HG03280 (cell line): ENCODE results near the gene NOC2L.

Source experiments
- ATAC-seq: cut with Tn5 transposase; IDR thresholded peaks from one replicate; pipeline ENCODE4 v1.9.1; 2021; ENCODE audit warnings: mild to moderate bottlenecking, moderate library complexity; ENCODE audit not compliant: unreplicated experiment

The NOC2L gene

DNA sequence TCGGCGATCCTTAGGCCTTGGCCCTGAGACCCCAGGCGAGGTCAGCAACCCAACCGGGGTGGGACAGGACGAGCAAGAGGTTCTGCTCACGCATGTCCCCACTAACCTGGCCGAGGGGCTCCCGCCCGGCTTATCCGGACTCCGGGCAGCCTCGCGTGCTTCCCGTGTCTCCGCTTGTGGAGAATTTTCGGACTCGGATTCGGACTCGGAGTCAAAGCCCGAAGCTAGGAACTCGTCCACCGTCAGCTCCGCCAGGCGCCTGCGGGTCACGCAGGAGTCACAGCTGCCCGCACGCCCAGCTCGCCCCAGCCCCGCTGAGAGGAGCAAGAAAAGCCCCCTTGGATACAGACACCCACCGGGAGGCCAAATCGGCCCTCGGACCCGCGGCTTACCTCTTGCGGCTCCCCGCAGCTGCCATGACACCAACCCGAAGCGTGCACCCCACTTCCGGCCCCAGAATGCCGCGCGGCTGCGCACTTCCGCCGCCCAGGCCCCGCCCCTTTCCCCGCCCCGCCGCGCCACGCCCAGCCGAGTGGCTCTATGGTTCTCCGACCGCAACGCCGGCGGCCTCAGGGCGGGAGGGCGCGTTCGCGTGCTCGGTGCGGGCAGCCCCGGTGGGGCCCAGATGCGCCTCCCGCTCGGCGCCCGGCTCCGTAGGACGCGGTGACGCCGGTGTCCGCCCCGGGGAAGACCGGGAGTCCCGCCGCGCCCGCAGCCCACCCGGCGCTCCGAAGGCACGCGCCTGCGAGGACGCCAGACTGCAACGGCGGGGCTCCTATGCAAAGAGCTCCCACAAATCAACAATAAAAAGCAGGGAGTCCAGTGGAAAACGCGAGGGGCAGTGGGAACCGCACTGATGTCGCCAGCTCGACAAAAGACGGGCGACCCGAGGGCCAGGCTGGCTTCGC is at the start of gene NOC2L:
NOC2L (minus strand) TSS at position 434 of the 908 bp plus-strand sequence; CDS start at position 418, 16 bp downstream.
- peak; percentile 73 for ATAC-seq

GRCh38 chr1:1006305-1007159 is 47.5 kb upstream of the NOC2L start:
- ATAC-seq, result no peak

- no peak for ATAC-seq
These were observed 46.8 kb upstream of the NOC2L start for GRCh38 chr1:1005774-1006304.

DNA sequence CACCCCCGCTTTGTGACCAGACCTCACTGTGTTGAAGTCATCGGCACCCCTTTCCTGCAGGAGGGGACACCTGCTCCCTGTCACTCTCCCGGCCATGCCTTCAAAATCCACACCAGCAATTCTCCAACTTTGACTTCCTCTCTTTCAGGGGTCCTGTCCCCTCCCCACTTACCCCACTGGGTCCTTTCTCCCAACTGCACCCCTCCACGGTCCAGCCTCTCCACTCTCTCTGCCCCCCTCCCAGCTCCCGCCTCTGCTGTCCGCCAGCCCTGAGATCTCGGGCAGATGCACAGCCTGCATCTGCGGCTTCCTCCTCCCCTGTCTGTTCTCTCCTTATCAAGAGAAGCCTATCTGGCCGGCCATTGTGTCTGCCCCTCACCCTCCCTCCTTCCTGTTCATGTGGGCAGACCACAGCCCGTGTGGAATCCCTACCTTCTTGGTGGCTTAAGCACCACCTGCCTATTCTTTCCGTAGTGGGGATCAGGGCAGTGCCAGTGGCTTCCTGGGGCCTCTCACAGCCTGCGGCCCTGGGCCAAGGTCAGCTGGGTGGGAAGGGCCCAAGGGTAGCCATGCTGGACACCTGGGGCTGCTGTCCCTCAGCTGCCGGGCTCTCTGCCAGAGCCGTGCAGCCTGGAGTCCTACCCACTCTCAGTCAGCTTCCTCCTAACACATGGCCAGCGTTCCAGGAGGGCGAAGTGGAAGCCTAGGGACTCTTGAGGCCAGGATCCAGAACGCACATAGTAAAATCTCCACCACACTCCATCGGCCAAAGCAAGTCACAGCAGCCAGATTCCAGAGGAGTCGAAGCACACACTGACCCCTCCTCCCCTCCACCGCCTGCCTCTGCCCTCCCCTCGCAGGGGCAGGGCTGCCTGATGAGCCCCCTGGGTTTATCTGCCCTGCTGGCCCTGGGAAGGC is 46.0 kb upstream of the NOC2L start:
- no peak for ATAC-seq

DNA sequence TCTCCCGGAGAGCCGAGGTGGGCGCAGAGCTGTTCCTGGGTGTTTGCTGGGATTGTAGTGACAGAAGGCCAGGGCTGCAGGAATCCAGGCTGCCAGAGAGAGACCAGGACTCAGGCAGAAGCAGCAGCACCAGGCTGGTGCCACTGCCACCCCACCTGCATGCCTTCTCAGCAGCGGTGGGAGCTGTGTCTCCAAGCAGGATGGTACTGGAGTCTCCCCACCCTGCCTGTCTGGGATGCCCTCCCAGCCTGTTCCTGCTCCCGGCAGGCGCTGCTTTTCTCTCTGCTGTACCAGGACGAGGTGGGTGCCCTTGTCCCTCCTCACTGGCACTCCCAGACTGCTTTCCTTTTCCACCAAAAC is 45.3 kb upstream of the NOC2L start:
- ATAC-seq, result no peak

DNA sequence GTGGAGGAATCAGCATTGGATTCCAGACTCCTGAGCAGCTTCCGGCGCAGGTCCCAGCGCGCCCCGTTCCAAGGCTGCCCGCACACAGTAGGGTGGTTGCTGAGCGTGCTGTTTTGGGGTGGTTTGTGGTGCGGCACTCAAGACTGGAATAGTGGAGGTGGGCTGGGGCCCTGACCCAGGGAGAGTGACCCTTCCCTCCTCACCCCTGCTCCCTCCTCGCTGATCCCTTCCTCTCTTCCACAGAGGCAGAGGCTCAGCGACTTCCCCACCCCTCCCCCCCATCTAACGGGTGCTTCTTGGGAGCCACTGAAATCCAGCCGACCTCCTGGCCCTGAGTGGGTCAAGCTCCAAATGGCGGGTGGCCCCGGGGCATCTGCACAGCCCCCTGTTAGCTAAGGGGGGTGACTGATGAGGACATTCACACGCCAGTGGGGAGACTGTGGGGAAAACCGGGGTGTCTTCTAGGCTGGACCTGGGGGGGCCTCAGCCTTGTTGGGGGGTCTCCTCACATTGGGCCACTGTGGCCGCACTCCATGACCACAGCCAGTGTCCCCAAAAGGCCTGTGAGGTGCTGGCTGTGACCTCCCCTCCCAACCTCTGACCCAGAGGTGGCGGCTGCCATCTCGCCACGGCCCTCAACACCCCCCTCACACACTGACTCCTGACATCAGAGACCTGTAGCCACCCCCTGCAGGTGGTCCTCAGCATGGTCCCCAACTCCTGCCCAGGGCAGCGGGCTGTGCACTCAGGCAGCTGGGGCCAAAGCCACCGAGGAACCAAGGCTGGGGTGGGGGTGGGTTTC is 44.8 kb upstream of the NOC2L start:
- no peak for ATAC-seq

DNA sequence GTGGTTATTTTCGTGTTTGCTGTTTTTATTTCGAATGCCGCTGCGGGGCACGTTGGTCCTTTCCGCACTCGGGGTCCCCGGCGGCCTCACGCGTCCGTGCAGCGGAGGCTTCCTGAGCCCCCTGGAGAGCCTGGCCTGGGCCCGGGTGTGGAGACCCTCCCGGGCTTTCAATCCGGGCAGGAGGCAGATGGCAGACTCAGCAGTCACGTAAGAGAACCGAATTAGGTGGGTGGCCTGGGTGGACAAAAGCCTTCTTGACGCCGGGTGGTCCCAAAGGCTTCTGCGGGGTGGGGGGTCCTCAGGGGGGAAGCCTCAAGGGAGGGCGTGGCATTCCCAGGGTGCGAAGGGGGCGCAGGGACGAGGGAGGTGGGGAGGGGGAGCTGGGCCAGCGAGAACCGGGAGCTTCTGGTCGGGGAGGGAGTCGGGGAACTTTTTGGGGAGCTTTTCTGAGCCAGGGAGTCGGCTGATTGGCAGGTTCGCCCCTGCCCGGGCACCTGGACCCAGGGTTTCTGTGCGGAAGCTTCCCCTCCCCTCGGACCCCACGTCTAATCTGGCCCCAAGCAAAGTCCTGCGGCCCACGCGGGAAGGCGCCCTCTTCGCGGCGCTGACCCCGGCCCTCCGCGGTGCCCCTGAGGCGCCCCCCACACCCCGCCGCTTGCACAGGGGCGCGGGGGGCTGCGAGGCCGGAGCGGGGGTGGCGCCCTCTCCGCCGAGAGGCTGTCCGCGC is 42.2 kb upstream of the NOC2L start:
- ATAC-seq, result no peak

GRCh38 chr1:1000357-1001056 is 41.5 kb upstream of the NOC2L start:
- no peak for ATAC-seq

DNA sequence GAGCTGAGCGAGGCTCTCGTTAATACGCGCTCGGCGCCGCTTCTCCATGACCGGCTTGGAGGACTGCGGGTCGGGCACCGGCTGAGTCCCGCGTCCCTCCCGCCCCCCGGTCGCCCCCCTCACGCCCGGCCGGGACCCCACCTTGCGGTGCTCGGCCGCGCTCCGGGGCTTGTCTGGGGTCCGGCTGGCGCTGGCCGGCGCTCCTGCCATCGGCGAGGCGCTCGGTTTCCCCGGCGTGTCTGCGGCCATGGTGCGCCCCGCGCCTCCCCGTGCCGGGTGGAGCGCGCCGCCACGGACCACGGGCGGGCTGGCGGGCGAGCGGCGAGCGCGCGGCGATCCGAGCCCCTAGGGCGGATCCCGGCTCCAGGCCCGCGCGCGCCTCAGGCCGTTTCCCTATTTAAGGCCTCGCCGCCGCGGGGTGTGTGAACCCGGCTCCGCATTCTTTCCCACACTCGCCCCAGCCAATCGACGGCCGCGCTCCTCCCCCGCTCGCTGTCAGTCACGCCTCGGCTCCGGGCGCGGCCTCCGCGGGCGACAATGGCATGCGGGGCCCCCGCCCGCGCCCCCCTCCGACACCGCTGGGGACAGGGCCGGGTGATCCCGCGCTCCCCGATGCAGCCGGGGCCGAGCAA is 40.8 kb upstream of the NOC2L start, which contains the start of gene HES4:
HES4 (minus strand) TSS at position 373 of the 632 bp plus-strand sequence; CDS start at position 249, 124 bp downstream.
- ATAC-seq, result peak; percentile 31

GRCh38 chr1:998995-999724 is 40.1 kb upstream of the NOC2L start:
- no peak for ATAC-seq

- ATAC-seq, result no peak
These were observed 39.6 kb upstream of the NOC2L start for GRCh38 chr1:998745-998994.

GRCh38 chr1:997993-998744 is 39.1 kb upstream of the NOC2L start:
- no peak for ATAC-seq

DNA sequence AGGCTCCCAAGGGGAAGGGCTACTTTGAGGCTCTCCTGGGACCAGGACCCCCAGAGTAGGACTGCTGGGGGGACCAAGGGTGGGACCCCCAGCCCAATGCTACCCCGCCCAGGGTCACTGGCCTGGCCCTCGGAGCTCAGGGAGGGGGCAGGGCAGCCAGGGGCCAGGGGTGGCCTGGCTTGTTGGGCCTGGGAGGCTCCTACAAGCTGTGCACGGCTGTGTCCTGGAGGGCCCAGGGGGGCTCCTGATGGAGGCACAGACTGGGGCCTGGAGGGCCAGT is 38.6 kb upstream of the NOC2L start:
- no peak for ATAC-seq

GRCh38 chr1:996851-997712 is 38.0 kb upstream of the NOC2L start:
- no peak for ATAC-seq

GRCh38 chr1:995665-996633 is 36.9 kb upstream of the NOC2L start:
- ATAC-seq, result no peak
